ENCODE data around the gene ANO2. TPM values are rescaled to one million over a fixed set of nuclear protein-coding genes. Genes with fewer than 3 reads are reported as not detected.

Gene ANO2
- total RNA-seq, 1 donor from 2014 or later, result not detected

DNA sequence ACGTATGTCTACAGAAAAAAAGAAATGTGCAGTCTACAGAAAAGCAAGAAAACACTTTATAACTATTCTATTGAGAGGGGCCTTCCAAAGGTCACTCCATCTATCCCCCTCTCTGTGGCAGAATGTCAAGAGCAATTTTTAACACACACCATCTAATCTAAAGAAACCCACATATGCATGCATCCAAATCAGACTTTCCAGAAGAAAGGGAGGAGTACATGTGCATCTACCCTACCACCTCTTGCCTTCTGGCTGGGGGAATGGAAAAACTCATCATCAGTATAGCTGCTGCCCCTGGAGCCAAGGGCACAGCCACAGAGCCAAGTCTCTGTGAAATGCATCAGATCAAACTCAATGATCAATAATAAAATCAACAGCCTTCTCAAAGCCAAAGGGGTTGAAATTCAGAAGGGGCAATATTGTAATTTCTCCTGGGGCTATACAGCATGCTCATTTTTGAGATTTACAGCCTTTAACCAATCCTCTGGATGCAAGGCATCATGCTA lies 63.9 kb downstream of the ANO2 start:
- DNase-seq (ENCODE audit: low read depth) (no peak), FAIRE-seq (no peak)
- TF ChIP-seq, protein P1, sequence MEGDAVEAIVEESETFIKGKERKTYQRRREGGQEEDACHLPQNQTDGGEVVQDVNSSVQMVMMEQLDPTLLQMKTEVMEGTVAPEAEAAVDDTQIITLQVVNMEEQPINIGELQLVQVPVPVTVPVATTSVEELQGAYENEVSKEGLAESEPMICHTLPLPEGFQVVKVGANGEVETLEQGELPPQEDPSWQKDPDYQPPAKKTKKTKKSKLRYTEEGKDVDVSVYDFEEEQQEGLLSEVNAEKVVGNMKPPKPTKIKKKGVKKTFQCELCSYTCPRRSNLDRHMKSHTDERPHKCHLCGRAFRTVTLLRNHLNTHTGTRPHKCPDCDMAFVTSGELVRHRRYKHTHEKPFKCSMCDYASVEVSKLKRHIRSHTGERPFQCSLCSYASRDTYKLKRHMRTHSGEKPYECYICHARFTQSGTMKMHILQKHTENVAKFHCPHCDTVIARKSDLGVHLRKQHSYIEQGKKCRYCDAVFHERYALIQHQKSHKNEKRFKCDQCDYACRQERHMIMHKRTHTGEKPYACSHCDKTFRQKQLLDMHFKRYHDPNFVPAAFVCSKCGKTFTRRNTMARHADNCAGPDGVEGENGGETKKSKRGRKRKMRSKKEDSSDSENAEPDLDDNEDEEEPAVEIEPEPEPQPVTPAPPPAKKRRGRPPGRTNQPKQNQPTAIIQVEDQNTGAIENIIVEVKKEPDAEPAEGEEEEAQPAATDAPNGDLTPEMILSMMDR (IDR thresholded peaks at IDR 0.05; ENCODE audit: insufficient read depth, low read length, severe bottlenecking), result no peak
- no peaks in the 10 kb centered on the region for H3K36me3 ChIP-seq (ENCODE audit: control insufficient read depth, insufficient read depth, low read length)
- H3K4me3 ChIP-seq (ENCODE audit: low read depth, low read length), result no peak overlapping the region
- H3K27me3 ChIP-seq (ENCODE audit: control insufficient read depth, insufficient read depth, low read length), result no peaks in the 10 kb centered on the region

DNA sequence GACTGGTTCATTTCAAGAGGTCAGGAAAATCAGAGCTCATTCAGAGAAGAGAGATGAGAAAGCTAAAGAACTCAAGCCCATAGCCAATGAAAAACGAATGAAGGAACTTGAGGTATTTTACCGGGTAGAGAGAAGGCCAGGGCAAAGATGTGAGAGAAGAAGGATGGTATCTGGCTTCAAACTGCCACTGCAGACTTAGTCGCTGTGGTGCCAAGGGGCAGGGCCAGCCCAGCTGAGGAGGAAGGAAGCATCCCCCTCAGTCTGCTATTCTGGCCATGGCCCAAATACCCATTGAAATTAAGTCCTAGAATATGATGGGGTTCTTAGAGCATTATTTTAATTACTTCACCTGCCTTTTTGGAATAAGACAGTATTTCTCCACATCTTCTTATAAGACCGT lies 69.2 kb downstream of the ANO2 start:
- Histone ChIP-seq H3K36me3 (ENCODE audit: control insufficient read depth, insufficient read depth, low read length) (no peaks in the 10 kb centered on the region), H3K4me3 (ENCODE audit: low read depth, low read length) (no peak overlapping the region), H3K27me3 (ENCODE audit: control insufficient read depth, insufficient read depth, low read length) (no peaks in the 10 kb centered on the region)
- no peak for FAIRE-seq
- TF ChIP-seq, protein P1 (IDR thresholded peaks at IDR 0.05; ENCODE audit: insufficient read depth, low read length, severe bottlenecking), result no peak
- no peak for DNase-seq (ENCODE audit: low read depth)

DNA sequence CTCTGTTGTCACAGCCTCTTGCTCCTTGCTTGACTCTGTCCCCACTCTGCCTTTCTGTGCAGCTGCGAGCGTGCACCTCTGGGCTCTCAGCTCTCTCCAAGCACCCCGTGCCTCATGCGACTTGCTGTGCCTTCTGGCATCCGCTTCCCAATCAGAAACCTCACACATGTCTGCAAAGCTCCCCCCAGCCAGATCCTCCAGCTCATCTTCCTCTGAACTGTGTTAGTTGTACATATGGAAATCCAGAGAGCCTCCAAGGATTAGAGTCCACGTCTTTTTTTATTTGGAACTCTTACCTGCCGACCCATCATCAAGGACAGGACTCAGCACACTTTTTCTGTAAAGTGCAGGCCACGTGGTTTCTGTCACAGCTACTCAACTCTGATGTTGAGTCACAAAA lies 70.5 kb downstream of the ANO2 start:
- DNase-seq (ENCODE audit: low read depth) (no peak), FAIRE-seq (no peak)
- TF ChIP-seq, protein P1 (IDR thresholded peaks at IDR 0.05; ENCODE audit: insufficient read depth, low read length, severe bottlenecking), result no peak
- Histone ChIP-seq H3K4me3 (ENCODE audit: low read depth, low read length) (no peak overlapping the region), H3K36me3 (ENCODE audit: control insufficient read depth, insufficient read depth, low read length) (no peaks in the 10 kb centered on the region), H3K27me3 (ENCODE audit: control insufficient read depth, insufficient read depth, low read length) (no peaks in the 10 kb centered on the region)

DNA sequence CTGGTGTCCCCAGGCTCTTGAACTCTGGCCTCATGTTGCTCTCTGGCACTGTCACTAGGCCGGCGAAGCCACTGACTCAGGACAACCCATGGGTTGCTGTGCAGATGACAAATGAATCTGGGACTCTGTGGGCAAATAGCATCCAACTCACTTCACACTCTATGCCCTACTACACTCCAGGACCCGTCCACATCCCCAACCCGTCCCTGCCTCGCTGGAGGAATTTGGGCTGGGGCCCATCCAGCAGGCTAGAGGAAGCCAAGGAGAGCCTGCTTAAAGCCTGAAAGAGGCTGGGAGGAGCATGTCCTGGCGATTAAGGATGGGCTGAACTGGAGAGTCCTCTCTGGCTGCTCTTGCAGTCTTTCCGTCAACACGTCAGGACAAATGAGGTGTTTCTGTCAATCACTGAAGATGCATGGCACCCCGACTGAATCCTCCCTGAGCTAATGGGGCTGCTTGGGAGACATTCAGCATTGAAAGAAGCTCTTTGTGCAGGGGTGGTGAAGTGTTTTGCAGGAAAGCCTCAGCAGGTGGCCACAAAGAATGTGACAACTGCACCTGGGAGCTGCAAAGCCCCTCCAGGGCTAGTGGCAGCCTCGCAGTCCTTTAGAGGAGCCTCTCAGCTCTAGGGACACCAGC lies 71.7 kb downstream of the ANO2 start:
- FAIRE-seq (peak; percentile 66), DNase-seq (ENCODE audit: low read depth) (no peak)
- H3K36me3 ChIP-seq (ENCODE audit: control insufficient read depth, insufficient read depth, low read length), result no peaks in the 10 kb centered on the region
- TF ChIP-seq, protein P1 (IDR thresholded peaks at IDR 0.05; ENCODE audit: insufficient read depth, low read length, severe bottlenecking), result no peak
- no peak overlapping the region for H3K4me3 ChIP-seq (ENCODE audit: low read depth, low read length)
- no peaks in the 10 kb centered on the region for H3K27me3 ChIP-seq (ENCODE audit: control insufficient read depth, insufficient read depth, low read length)

DNA sequence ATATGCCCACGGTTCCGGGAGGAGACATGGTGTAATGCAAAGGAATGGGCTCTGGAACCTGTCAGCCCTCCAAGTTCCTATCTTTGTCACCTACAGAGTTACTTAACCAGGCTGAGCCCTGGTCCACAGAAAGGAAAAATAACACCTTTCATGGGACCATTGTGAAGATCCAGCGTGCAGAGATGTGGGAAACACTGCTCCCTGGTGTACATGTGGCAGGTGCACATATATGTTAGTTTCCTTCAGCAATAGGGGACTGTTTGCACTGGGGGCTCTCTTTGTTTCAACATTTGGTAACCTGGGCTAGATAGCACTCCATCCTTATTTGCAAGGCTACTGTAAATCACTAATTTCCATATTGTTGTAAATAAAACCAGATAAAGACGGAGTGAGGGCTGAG lies 72.3 kb downstream of the ANO2 start:
- Histone ChIP-seq H3K36me3 (ENCODE audit: control insufficient read depth, insufficient read depth, low read length) (no peaks in the 10 kb centered on the region), H3K27me3 (ENCODE audit: control insufficient read depth, insufficient read depth, low read length) (no peaks in the 10 kb centered on the region), H3K4me3 (ENCODE audit: low read depth, low read length) (no peak overlapping the region)
- TF ChIP-seq, protein P1 (IDR thresholded peaks at IDR 0.05; ENCODE audit: insufficient read depth, low read length, severe bottlenecking), result peak; percentile 15
- DNase-seq (ENCODE audit: low read depth), result peak; percentile 1
- FAIRE-seq, result no peak

DNA sequence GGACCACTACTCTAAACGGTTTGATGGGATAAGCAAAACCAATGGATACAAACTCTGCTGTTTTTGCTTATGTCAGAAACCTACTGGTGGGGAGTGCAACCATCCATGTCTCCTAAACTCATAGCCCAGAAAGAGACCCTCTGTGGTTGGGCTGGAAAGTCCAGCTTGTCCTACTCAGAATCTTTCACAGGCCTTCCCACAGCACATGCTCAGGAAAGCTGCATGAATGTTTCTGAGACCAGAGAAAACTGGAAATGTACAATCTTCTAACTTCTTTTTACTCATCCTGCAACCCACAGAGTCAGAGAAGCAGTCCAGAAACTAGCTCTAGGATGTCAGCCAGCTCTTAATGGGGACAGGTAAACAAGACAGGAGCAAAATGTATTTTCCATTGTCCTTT lies 73.3 kb downstream of the ANO2 start:
- FAIRE-seq (no peak), DNase-seq (ENCODE audit: low read depth) (no peak)
- H3K36me3 ChIP-seq (ENCODE audit: control insufficient read depth, insufficient read depth, low read length), result no peaks in the 10 kb centered on the region
- no peak overlapping the region for H3K4me3 ChIP-seq (ENCODE audit: low read depth, low read length)
- TF ChIP-seq, protein P1 (IDR thresholded peaks at IDR 0.05; ENCODE audit: insufficient read depth, low read length, severe bottlenecking), result no peak
- no peaks in the 10 kb centered on the region for H3K27me3 ChIP-seq (ENCODE audit: control insufficient read depth, insufficient read depth, low read length)

All from bronchial epithelial cell (primary cell).